Stimulated activated CD4-positive, alpha-beta T cell treated with anti-CD3 and anti-CD28 coated beads, Interleukin-2, amount 100 ng/mL, for 24 hours (primary cell): ENCODE data around the gene FHIP1B.
"Not testable (repeated sequence)": the region's sequence is repeated elsewhere in the genome, so short reads cannot be mapped to it uniquely, and the experiment has no call there.

ENCODE experiments used
- DNase-seq, 2 donors: peaks; one replicate each; pipeline ENCODE4 v3.0.0-alpha.2; 2020

FHIP1B gene

DNA sequence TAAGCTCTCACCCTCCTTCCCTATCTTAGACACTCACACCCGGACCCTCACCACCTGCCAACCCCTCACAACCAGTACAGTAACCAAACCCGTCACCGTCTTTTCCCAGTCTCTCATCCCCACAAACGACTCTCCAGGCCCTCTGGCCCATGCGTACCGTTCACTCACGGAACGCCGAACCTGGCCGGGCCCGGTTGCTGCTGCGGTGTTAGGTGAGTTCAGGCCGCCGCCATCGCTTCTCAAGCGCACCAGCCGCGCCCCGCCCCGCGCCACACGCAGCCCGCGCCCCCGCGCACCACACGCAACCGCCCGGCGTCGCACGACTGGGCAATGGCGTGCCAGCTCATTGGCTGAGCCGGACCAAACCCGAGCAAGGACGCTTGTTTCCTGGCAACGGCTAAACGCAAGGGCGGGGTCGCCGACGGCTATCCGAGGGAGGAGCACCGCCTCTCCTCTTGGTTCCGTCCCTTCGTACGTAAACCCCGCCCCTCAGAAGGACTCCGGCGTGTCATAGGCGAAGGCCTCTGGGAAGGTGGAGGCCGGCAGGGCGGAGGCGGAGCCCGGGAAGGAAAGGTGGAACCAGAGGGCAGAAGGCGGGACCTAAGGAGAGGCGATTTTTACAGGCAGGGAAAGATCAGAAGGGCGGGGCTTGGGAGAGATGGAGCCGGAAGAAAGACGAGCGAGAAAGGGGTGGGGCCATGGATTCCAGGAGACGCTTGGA is at the start of gene FHIP1B:
TSS of gene FHIP1B (minus strand) at position 250 of the 721 bp plus-strand sequence. CDS start 10,120 bp downstream, outside the sequence.
- peak; percentile 98 to 99 for DNase-seq

DNA sequence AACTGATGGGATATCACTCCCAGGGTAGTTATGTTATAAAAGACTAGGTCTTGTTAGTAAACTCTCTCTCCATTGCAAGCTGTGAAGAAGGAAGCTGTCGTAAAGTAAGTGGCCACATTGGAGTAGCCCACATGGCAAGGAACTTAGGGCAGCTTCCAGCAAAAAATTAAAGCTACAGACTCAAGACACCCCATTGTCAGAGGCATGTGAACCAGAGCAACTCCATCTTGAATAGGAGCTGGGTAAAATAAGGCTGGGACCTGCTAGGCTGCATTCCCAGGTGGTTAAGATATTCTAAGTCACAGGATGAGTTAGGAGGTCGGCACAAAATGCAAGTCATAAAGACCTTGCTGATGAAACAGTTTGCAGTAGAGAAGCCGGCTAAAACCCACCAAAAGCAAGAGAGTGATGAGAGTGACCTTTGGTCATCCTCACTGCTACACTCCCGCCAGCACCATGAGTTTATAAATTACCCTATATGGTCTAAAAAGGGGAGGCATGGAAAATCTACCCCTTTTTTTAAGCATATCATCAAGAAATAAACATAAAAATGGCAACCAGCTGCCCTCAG is 49.1 kb upstream of the FHIP1B start:
- DNase-seq, result no peak

GRCh38 chr11:6280809-6281208 is 46.4 kb upstream of the FHIP1B start:
- DNase-seq, result not testable (repeated sequence)

DNA sequence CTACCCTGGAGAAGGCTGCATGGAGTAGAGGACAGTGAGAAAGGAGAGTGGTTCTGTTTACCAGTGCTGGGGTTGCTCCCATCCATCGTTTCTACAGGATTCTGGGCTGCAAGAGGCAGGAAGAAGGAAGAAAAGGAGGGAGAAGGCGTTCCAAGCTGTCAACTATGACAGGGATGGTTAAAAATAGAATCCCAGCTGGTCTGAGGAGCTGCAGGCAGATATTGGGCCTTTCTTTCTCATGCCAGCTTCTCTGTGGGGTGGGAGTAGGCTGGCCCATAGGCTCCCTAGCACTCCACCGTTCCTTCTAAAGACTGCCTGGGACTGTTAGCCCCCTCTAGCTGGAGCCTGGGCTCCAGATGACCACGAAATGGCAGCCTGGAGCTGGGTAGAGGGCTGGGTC is 38.8 kb upstream of the FHIP1B start:
- no peak for DNase-seq

DNA sequence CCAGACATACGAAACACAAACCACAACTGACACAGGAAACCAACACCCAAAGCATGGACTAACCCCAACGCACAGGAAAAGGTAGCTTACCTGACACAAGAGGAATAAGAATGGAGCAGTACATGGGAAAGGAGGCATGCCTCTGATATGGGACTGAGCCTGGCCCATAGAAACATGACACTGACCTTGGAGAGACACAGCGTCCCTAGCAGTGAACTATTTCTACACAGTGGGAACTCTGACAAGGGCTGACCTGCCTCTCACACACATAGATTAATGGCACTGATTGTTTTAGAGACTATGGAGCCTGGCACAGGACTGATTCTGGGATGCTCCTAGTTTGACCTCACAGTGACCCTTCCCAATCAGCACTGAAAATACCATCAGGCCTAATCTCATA is 37.2 kb upstream of the FHIP1B start:
- no peak for DNase-seq

DNA sequence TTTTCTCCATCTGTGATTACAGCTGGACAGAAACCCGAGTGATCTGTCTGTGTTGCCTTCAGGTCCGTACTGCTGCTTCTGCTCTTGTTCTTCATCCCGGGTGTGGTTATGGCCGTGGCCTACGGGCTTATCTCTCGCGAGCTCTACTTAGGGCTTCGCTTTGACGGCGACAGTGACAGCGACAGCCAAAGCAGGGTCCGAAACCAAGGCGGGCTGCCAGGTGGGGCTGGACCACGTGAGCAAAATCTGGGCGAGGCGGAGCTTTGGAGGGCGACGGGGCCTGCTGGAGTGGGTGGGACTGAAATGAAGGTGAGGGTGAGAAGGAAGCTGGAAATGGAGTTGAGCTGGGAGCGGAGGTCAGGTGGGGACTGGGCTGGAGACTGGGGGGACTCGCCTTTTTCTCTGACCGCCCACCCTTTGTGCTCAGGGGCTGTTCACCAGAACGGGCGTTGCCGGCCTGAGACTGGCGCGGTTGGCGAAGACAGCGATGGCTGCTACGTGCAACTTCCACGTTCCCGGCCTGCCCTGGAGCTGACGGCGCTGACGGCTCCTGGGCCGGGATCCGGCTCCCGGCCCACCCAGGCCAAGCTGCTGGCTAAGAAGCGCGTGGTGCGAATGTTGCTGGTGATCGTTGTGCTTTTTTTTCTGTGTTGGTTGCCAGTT is 36.3 kb upstream of the FHIP1B start:
- no peak for DNase-seq

- no peak for DNase-seq
These were observed 35.6 kb upstream of the FHIP1B start for GRCh38 chr11:6269994-6270393.

DNA sequence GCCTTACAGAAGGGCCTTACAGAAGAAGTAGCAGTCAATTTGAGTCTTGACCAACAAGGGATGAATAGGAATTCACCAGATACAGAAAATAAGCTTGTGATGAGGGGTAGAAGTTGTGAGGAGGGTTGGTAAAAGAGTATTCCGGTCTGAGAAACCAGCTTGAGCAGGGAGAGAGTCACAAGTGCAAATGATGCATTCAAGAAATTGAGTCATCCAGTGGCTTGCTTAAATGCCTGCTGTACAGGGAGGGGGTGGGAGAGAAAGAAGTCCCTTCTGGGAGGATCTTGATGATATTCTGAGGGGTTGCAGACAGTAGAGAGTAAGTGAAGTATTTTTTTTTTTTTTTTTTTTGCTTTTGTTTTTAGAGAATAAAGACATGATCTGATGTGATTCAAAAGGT is 34.4 kb upstream of the FHIP1B start:
- DNase-seq, result no peak

DNA sequence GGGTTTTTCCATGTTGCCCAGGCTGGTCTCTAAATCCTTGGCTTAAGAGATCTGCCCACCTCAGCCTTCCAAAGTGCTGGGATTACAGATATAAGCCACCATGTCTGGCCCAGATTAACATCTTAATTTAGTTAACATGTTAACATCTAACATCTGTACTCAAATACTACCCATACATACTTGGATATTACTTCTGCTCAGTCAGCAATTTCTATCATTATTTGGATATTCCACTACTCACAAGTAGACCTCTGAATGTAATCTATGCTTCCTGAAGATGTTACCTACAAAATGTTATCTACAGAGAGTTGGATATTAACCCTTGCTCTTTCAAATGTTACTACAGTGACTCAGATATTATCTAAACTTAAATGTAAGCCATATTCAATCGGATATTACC is 29.2 kb upstream of the FHIP1B start:
- DNase-seq, result no peak

DNA sequence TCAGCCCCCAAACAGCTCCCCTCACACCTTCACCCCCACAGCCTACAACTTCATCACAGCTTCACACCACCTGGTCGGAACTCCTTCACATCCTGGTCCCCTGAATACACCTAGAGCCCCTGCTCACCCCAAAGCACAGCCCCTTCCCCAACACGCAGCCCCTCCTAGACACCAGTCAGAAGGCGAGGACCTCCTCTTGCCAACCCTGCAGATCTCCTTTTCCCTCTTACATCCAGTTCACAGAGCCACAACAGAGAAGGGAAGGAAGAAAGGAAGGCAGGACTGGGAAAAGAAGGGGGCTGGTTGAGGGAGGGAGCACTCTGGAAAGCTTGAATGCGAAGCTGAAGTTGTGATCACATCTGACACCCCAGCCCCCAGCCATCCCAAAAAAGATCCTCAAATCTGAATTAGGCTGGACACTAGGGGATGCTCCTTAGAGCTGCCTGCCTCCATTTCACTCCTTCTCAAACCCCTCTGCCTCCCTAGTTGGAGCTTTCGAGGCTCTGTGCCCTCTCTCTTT is 25.8 kb upstream of the FHIP1B start:
- DNase-seq, result no peak

- peak in 1 of 2 donors; percentile 14 for DNase-seq
These were observed 24.2 kb upstream of the FHIP1B start for GRCh38 chr11:6258571-6259081.

DNA sequence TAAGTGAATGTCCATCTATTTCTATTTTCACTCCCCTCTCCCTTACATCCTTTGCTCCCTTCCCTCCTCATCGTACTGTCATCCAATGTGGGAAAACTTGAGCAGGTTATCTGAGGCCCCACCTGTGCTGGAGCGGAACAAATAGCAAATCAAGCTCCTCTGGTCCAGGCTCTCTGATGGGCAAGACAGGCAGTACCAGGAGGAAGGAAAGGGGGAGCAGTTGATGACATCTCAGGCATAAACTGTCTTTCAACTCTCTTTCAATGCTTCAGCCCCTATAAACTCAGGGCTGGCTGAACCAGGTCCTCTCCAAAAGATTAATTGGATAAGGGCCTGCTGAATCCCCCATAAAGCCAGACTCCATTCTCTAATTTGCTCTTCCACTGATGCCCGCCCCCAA is 23.7 kb upstream of the FHIP1B start:
- no peak for DNase-seq

DNA sequence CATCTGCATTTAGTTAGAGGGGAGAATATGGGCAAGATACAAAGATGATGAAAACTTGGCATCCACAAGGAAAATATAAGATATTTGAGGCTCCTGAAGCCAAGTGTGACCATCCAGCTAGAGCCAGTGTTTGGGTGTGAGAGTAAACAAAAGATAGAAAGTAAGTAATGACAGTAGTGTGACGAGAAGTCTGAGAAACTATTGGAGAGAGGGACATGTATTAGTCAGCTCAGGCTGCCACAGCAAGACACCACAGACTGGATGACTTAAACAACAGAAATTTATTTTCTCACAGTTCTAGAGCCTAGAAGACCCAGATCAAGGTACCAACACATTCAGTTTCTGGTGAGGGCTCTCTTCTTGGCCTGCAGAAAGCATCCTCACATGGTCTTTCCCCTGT is 18.8 kb upstream of the FHIP1B start:
- no peak for DNase-seq

GRCh38 chr11:6251990-6252473 is 17.6 kb upstream of the FHIP1B start:
- no peak for DNase-seq

GRCh38 chr11:6251120-6251733 is 16.8 kb upstream of the FHIP1B start:
- peak; percentile 55 to 72 for DNase-seq

- no peak for DNase-seq
These were observed 15.5 kb upstream of the FHIP1B start for GRCh38 chr11:6249770-6250555.

GRCh38 chr11:6248897-6249296 is 14.5 kb upstream of the FHIP1B start:
- DNase-seq, result not testable (repeated sequence)

DNA sequence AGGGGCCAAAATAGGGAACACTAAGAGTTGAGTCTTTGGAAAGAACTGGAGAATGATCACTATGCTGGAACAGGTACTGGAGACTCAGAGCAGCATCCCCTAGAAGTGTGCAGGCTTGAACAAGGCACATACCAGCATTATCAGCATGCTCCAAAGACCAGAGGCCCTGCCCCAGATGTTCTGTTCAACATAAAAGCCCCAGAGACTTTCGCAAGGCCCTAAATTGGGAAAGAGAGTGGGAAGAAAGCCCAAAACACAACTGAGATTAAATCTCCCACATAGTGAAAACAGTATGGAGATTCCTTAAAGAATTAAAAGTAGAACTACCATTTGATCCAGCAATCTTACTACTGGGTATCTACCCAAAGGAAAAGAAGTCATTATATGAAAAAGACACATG is 13.8 kb upstream of the FHIP1B start:
- DNase-seq, result no peak

GRCh38 chr11:6245536-6245935 is 11.1 kb upstream of the FHIP1B start:
- no peak for DNase-seq

GRCh38 chr11:6241316-6241715 is 6.9 kb upstream of the FHIP1B start:
- DNase-seq, result no peak

DNA sequence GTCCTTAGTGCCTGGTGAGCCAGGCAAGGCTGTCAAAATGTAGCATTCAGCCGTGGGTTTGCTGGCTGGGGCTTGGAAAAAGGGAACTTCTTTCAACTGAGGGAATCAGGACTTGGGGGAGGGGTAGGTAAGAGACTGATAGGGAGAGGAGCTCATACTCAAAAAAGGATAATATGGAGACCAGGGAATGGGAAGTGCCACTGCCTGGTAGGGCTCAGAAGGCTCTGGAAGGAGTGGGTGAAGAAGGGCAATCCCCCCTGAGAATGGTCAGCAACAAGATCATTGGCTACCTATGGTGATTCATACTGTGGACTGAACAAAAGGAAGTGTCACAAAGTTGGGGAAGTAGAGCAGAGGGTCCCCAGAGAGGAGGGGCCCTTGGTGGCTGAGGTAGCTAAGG is 6.3 kb upstream of the FHIP1B start:
- DNase-seq, result no peak

DNA sequence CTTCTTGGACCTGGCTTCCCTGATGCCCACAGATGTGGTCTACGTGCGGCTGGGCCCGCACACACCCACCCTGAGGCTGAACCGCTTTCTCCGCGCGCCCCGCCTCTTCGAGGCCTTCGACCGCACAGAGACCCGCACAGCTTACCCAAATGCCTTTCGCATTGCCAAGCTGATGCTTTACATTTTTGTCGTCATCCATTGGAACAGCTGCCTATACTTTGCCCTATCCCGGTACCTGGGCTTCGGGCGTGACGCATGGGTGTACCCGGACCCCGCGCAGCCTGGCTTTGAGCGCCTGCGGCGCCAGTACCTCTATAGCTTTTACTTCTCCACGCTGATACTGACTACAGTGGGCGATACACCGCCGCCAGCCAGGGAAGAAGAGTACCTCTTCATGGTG is 5.7 kb upstream of the FHIP1B start:
- no peak for DNase-seq
